Activated CD8-positive, alpha-beta memory T cell treated with anti-CD3 and anti-CD28 coated beads, Interleukin-2, amount 50 U/mL, for 48 hours (primary cell): ENCODE results near the gene RPTN.
A peak's percentile ranks its signal among the peaks of the same experiment; 100 is the strongest.

Experiments
- DNase-seq: peaks from one replicate; pipeline ENCODE4 v3.0.0-alpha.2; 2020

RPTN gene

DNA sequence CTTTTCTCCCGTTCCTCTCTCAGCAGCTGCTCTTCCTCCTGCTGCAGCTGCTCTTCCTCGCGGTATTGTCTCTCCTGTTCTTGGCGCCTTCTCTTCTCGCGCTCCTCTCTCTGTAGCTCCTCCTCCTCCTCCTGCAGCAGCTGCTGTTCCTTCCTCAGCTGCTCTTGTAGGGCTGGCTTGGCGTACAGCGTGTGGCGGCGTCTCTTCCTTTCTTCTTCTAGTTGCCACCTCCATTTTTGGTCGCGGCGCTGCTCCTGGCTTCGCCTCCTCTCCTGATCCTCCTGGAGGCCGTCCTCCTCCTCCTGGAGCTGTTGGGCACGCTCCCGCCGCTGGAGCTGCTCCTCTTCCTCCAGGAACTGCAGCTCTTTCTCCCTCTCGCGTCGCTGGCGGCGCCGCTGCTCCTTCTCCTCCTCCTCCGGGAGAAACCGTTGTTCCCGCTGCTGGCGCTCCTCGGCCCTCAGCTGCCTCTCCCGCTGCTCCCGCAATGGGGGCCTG, 48.6 kb downstream of the RPTN start:
- peak; percentile 66 for DNase-seq

DNA sequence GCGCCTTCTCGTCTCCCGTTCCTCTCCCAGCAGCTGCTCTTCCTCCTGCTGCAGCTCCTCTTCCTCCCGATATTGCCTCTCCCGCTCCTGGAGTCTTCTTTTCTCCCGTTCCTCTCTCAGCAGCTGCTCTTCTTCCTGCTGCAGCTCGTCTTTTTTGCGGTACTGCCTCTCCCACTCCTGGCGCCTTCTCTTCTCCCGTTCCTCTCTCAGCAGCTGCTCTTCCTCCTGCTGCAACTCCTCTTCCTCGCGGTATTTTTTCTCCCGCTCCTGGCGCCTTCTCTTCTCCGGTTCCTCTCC, 49.1 kb downstream of the RPTN start:
- peak; percentile 52 for DNase-seq

DNA sequence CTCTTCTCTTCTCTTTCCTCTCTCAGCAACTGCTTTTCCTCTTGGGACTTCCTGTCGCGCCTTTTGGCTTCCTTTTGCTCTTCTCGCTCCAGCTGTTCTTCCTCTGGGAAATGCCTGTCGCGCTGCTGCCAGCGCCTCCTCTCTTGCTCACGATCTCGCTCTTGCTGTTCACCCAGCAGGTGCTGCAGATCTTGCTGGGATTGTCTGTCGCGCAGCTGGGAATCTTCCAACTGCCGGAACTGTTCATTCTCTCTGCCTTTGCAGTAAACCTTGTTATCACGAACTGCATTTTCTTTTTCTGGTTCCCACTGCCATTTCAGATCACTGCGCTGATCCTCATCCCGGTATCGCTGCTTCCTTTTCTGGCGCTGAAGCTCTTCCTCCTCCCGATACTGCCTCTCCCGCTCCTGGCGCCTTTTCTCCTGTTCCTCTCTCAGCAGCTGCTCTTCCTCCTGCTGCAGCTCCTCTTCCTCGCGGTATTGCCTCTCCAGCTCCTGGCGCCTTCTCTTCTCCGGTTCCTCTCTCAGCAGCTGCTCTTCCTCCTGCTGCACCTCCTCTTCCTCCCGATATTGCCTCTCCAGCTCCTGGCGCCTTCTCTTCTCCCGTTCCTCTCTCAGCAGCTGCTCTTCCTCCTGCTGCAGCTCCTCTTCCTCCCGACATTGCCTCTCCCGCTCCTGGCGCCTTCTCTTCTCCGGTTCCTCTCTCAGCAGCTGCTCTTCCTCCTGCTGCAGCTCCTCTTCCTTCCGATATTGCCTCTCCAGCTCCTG, 49.6 kb downstream of the RPTN start:
- peak; percentile 53 for DNase-seq

DNA sequence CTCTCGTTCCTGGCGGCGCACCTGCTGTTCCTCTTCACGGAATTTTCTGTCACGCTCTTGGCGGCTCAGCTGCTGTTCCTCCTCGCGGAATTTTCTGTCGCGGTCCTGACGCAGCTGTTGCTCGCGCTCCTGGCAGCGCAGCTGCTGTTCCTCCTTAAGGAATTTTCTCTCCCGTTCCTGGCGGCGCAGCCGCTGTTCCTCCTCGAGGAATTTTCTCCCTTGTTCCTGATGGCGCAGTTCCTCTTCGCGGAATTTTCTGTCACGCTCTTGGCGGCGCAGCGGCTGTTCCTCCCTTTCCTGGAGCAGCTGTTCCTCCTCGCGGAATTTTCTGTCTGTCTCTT, 50.2 kb downstream of the RPTN start:
- DNase-seq = no peak

DNA sequence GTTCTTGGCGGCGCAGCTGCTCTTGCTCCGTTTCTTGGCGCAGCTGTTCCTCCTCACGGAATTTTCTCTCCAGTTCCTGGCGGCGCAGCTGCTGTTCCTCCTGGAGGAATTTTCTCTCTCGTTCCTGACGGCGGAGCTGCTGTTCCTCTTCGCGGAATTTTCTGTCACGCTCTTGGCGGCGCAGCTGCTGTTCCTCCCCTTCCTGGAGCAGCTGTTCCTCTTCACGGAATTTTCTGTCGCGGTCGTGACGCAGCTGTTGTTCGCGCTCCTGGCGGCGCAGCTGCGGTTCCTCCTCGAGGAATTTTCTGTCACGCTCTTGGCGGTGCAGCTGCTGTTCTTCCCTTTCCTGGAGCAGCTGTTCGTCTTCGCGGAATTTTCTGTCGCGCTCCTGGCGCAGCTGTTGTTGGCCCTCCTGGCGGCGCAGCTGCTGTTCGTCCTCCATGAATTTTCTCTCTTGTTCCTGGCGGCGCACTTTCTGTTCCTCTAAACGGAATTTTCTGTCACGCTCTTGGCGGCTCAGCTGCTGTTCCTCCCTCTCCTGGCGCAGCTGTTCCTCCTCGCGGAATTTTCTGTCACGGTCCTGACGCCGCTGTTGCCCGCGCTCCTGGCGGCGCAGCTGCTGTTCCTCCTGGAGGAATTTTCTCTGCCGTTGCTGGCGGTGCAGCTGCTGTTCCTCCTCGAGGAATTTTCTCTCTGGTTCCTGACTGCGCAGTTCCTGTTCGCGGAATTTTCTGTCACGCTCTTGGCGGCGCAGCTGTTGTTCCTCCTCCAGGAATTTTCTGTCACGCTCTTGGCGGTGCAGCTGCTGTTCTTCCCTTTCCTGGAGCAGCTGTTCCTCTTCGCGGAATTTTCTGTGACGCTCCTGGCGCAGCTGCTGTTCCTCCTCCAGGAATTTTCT, 50.8 kb downstream of the RPTN start:
- no peak for DNase-seq

DNA sequence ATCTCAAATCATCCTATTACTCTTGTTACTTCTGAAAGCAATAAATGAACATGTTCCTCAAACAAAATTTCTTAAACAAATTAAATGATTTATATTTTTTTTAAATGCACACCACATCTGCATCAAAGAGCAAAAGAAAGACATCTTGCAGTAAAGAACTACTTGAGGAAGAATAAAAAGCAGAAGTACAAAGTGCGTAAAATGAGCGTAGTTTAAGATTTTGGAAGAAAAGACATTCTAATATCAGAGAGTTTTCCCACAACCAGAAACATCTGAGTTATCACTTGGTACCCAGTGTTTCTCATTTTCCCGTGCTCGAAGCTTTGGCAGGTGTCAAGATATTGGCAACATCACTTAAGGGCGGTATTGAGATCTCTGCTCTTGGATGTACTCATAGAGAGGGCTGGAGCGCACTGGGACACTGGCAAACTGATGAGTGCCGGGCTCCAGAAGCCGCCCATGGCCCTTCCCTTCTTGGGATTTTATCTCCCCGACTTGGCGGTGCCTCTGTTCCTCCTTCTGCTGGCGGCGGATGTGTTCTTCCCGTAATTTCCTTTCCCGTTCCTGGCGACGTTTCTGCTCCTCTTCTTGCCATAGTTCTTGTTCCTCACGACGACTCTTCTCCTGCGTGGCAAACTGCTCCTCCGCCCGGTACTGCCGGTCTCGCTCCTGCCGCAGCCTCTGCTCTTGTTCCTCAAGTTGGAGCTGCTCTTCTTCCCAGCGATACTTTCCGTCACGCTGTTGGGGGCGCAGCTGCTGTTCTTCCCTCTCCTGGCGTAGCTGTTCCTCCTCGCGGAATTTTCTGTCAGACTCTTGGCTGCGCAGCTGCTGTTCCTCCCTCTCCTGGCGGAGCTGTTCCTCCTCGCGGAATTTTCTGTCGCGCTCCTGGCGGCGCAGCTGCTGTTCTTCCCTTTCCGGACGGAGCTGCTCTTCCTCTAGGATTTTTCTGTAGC, 51.7 kb downstream of the RPTN start:
- peak; percentile 51 for DNase-seq

DNA sequence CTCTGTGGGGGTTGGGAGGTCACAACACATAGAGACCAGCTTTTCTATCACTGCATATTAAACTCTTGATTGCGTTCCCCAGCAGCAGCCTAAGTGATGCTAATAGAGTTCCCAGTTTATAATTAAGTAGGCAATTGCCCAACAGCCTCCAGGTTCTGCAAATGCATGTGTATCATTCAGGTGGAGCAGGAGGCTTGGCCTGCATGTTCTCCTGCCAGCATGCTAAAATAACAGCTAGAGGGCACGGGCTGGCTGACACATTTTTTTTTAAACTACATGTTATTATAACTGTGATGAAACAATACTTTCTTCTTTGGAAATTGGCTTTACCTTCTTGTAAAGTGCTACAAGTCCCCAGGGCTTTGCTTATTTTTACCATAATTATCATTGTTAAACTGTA, 54.2 kb downstream of the RPTN start:
- DNase-seq = no peak
